Hepatocyte (in vitro differentiated cells): ENCODE results near the gene DNAJB5.

ENCODE experiments used
- CTCF ChIP-seq: fragments of 200-600 bp; sonication (generic); IDR thresholded peaks from 2 replicates; pipeline ENCODE4 v1.5.1; 2016; ENCODE audit warnings: antibody characterized with exemption, mild to moderate bottlenecking; ENCODE audit not compliant: poor library complexity
- EZH2 ChIP-seq: fragments of 200-600 bp; sonication (generic); IDR thresholded peaks from 2 replicates; pipeline ENCODE4 v1.6.1; 2016; ENCODE audit warnings: antibody characterized with exemption, mild to moderate bottlenecking, borderline replicate concordance

GRCh38 chr9:35001285-35001677 is 11.7 kb downstream of the DNAJB5 start:
- TF ChIP-seq EZH2 (no peak), CTCF (no peak)
